ENCODE data around the gene IFIT1B.

IFIT1B gene

GRCh38 chr10:89348975-89349374, 28.9 kb upstream of the IFIT1B start:
- DNase-seq, result no peak

DNA sequence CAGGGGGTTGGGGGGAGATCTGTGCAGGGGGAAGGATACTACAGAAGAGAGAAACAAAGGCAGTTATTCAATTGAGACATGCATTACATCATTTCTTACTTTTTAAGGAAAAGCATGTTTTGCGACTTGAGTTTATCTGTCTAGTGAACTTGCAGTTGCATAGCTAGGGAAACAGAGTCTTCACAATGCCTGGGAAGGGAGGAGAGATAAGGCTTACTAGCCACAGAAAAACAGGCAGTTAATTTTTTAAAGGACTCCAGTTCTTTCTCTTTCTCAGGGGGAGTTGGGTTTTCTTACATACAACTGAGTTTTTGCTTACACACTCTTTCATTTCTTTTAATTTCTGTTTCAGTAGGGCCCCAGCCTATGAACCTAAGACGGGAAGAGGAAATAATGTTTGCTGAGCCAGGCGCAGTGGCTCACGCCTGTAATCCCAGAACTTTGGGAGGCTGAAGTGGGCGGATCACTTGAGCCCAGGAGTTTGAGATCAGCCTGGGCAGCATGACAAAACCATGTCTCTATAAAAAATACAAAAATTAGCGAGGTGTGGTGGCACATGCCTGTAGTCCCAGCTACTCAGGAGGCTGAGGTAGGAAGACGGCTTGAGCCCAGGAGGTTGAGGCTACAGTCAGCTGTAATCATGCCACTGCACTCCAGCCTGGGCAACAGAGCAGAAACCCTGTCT, 27.1 kb upstream of the IFIT1B start:
- DNase-seq, result peak; percentile 87

DNA sequence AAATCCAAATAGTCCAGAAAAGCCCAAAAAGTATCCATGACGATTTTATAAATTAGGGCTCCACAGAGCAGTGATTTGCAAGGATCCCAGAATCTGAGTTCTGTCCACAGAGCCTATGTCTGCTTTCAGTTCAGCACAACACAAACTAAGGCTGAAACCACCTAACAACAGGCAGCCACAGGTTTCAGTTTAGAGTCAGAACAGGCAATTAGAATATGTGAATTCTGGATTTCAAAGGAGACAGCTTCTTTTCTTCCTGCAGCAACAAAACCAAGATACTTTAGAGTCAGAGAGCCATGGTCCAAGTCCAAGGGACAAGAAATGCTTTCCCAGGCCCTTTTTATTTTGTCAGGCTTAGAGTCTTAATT, 26.5 kb upstream of the IFIT1B start:
- peak; percentile 15 for DNase-seq

DNA sequence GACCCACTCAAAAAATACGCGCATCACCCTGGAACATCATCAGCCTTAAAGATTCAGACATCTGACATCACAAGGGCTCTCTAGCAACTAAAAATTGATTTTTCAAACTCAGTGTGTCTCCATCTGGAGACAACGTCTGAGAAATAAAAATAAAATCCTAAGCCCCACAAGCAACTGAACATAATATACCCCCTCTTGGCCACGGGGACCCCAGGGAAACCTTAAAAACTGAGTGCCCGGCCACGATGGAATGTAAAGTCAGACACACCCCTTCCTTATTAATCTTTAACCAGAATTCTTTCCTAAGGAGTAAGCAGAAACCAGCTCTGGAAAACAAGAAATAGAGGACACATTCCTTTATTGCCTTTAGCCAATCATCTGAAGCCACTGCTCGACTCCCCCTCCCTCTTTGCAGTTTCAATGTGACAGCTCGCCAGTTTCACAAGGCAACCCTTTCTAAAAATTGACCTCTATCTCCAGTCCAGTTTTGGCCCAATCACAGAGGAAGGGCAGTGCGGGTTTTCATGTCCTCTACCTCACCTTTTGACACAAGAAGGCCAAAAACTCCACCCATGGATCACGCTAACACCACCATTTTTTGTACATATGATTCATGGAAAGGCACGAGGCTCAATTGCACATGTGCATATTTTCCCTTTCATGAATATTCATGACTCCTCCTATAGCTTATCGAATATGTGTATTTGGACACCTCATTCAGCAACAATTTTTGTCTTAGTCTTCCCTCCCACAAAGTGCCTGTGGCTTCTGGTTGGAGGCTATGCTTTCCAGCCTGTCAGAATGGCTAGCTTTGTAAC, 25.9 kb upstream of the IFIT1B start:
- DNase-seq, result no peak

GRCh38 chr10:89352802-89353201, 25.1 kb upstream of the IFIT1B start:
- DNase-seq, result no peak

- DNase-seq, result peak; percentile 76
Measured at GRCh38 chr10:89355394-89355931, 22.4 kb upstream of the IFIT1B start.

DNA sequence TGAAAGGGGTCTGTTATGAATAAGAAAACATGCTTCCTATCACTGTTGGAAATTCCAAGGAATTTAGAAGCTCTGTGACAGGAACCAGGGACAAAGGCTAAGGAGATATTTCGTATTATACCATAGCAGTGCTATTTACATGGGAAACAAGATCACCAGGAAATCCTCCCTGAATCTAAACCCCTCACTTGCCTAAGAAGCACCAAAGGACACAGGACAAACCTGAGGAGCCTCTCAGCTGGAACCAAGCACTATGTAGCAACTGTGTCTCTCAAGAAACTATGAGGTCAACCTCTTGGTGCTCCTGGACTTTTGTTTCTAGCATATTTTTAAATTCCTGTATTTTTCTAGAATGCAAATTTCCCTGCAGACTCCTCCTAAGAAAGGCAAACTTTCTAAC, 20.8 kb upstream of the IFIT1B start:
- no peak for DNase-seq

GRCh38 chr10:89357975-89358374, 19.9 kb upstream of the IFIT1B start:
- no peak for DNase-seq

- DNase-seq, result no peak
Measured at GRCh38 chr10:89360157-89360556, 17.7 kb upstream of the IFIT1B start.

DNA sequence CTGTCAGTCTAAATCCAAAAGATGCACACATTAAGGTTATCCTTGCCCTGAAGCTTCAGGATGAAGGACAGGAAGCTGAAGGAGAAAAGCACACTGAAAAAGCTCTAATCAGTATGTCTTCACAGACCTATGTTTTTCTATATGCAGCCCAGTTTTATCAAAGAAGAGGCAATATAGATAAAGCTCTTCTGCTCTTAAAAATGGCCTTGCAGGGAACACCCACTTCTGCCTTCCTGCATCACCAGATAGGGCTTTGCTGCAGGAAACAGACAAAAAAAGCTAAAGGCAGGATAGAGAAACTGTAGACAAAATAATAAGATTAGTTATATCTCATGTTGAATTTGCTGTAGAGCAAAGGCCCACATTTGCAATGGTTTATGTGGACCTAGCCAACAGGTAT, 14.9 kb upstream of the IFIT1B start:
- no peak for DNase-seq

- peak; percentile 89 for DNase-seq
Measured at GRCh38 chr10:89363729-89364442, 14.0 kb upstream of the IFIT1B start.

- peak; percentile 85 for DNase-seq
Measured at GRCh38 chr10:89364531-89364930, 13.3 kb upstream of the IFIT1B start.

DNA sequence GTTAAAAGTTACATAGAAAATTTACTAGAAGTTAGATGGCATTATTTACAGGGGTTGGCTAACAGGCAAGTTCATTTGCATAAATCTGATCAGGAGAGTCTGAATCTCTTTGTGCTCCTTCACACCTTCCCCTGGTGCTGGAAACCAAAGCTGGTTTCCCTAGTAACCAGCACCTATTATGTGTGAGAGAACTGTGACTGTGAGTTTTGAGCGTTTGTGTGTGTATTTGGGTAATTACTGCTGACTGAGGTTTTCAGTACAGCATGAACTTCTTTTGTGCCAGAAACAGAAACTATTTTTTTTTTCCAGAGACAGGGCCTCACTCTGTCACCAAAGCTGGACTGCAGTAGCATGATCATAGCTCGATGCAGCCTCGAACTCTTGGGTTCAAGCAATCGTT, 10.3 kb upstream of the IFIT1B start:
- DNase-seq, result peak; percentile 22

- no peak for DNase-seq
Measured at GRCh38 chr10:89368129-89368528, 9.7 kb upstream of the IFIT1B start.

GRCh38 chr10:89369156-89370105, 8.4 kb upstream of the IFIT1B start:
- peak; percentile 39 for DNase-seq

DNA sequence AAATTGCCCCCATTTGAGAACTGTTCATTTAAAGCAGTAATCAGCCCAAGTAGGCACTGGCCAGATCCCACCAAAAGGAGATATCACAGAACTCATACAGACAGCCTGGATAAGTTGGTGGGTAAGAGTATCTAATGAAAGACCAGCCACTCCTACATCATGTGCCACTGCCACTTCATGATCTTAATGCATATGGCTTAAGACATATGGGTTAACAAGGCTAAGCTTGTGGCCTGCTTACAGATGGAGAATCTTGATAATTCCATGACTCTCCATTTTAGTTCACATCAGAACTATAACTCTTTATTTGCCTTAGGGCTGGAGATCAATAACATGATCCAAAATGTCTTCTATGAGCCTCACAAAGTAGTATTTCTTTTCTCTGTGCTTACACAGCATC, 6.8 kb upstream of the IFIT1B start:
- no peak for DNase-seq

DNA sequence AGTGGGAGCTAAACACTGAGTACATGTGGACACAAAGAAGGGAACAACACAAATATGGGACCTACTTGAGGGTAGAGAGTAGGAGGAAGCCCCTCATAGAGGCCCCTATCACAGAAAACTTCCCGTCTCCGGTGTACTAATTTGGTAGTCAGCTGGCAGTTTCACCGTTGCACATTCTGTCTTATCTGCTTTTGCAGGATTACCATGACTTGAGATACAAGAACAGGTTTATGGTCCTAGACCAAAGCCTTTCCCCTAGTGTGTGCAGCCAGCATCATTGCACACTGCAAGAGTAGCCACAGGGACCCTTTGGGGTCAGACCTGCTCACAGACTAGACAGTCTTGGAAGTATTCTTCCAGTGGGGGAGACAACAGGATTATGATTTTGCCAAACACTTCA, 5.9 kb upstream of the IFIT1B start:
- DNase-seq, result no peak

- DNase-seq, result peak; percentile 74
Measured at GRCh38 chr10:89373916-89374711, 3.7 kb upstream of the IFIT1B start.

- DNase-seq, result no peak
Measured at GRCh38 chr10:89374713-89375141, 3.1 kb upstream of the IFIT1B start.

DNA sequence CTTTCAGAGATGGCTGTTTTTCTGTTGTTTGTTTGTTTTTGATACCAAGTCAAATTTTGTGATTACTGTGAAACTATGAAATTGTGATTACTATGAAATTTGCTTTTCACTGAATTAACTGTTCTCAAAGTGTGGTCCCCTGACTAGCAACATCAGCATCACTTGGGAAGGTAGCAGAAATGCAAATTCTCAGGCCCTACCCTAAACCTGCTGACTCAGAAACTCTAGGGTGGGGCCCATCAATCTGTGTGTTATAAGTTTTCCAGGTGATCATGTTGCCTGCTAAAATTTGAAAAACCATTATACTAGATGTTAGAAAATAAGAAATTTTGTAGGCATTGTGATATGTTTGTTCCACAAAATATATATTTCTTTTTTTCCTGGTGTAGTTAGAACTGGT, 1.2 kb downstream of the IFIT1B start:
- DNase-seq, result no peak

DNA sequence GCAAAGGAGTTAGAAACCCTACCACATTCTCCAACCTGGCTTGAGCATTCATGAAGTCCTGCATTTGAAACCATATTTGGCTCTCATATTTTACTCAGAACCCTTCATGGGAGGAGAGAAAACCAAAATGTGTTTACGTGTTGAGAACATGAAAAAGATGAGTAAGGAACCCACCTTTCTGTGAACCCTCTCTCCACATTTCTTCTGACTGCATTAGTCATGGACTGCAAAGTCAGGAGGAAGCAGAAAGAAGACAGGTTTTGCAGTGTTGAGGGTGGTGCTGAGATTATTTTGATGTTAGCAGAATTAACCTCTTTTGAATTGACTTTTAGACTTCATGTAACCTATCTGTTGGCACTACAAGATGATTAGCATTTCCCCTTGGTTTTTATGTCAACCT, 4.9 kb downstream of the IFIT1B start:
- no peak for DNase-seq
